GM12872 (cell line): ENCODE results near the gene PLEKHA5.

Experiments
- CTCF ChIP-seq: IDR thresholded peaks from 3 replicates; pipeline ENCODE4 v1.5.1; 2011; ENCODE audit warnings: low read depth, mild to moderate bottlenecking, low read length, moderate library complexity; ENCODE audit not compliant: insufficient read depth

Gene PLEKHA5

GRCh38 chr12:19168644-19169043 is 39.1 kb downstream of the PLEKHA5 start:
- no peak for TF ChIP-seq CTCF

- TF ChIP-seq CTCF: no peak
These were observed 39.7 kb downstream of the PLEKHA5 start for GRCh38 chr12:19169222-19169621.

GRCh38 chr12:19171731-19172130 is 42.2 kb downstream of the PLEKHA5 start:
- no peak for TF ChIP-seq CTCF

- TF ChIP-seq CTCF: no peak
These were observed 48.2 kb downstream of the PLEKHA5 start for GRCh38 chr12:19177754-19178153.

GRCh38 chr12:19179986-19180385 is 50.5 kb downstream of the PLEKHA5 start:
- no peak for TF ChIP-seq CTCF

- TF ChIP-seq CTCF: no peak
These were observed 52.3 kb downstream of the PLEKHA5 start for GRCh38 chr12:19181666-19182426.

GRCh38 chr12:19183121-19183838 is 53.7 kb downstream of the PLEKHA5 start:
- TF ChIP-seq CTCF: no peak
